ENCODE results near the gene SCAANT1. TPM values are rescaled to one million over a fixed set of nuclear protein-coding genes. Genes with fewer than 3 reads are reported as not detected.

Gene SCAANT1
- total RNA-seq, 1 donor, result not detected

DNA sequence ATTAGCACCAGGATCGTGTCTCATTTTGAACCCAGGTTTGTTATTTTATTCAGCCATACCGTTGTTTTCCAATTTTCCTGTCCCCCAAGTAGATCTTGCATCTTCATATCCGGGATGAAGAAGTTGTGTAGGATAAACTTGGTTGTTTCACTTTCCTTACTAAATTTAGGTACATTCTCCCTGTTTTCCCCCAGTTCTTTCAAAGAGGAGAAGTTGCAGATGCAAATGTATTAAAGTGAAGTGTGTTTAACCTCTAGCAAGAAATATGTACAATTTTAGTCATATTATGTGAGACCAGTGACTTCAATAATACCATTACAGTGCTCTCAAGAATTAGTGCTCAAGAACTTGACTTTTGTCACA lies 47.2 kb downstream of the SCAANT1 start:
- Histone ChIP-seq H3K9me3 (ENCODE audit: low read depth, low read length) (no peaks in the 10 kb centered on the region), H3K4me1 (ENCODE audit: insufficient read depth, low read length) (peaks cover 35% of the 10 kb centered on the region), H3K4me3 (ENCODE audit: low read length) (peak overlapping the region; percentile 87), H3K27me3 (ENCODE audit: insufficient read depth, low read length) (no peaks in the 10 kb centered on the region)

DNA sequence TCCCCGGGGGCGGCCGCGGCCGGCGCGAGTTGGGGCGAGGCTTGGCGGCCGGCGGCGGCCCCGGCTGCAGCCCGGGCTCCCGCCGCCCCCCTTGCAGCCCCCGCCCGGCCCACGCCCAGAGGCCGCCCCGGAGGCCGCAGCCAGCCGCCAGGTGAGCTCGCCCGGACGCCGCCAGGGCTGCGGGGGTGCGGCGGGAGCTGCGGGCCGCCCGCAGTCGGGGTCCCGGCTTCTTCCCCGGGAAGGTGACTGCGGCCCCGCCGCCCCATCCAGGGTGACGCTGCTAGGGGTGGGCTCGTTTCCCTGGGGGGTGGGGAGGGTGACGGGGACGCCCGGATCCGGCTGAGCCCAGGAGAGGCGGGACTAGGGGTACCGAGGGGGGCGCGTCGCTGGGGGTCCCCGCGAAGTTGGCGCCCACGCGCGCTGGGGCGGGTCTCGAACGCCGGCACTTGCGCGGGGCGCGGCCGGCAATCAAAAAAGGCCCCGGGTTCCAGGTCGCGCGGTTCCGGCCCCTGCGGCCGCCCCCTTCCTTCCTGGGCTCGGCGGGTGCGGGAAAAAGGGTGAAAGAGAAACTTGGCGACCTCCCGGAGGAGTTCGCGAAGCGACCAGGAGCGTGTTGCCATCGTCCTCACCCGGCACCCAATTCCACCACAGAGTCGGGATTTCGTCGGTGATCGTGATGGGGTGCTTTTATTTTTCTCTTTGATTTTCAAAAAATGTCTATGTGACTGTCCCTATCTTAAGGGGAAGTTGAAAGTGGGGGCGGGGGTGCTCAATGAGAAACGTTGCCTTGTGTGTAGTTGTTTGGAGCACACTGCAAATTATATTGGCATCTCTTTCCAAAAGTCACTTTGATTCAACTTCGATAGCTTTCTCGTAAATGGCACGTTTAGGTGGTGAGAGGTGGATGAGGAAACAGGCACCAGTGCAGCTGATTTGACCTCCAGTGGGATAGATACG lies 47.9 kb downstream of the SCAANT1 start:
- peak overlapping the region; percentile 87 for H3K4me3 ChIP-seq (ENCODE audit: low read length)
- peaks cover 35% of the 10 kb centered on the region for H3K4me1 ChIP-seq (ENCODE audit: insufficient read depth, low read length)

DNA sequence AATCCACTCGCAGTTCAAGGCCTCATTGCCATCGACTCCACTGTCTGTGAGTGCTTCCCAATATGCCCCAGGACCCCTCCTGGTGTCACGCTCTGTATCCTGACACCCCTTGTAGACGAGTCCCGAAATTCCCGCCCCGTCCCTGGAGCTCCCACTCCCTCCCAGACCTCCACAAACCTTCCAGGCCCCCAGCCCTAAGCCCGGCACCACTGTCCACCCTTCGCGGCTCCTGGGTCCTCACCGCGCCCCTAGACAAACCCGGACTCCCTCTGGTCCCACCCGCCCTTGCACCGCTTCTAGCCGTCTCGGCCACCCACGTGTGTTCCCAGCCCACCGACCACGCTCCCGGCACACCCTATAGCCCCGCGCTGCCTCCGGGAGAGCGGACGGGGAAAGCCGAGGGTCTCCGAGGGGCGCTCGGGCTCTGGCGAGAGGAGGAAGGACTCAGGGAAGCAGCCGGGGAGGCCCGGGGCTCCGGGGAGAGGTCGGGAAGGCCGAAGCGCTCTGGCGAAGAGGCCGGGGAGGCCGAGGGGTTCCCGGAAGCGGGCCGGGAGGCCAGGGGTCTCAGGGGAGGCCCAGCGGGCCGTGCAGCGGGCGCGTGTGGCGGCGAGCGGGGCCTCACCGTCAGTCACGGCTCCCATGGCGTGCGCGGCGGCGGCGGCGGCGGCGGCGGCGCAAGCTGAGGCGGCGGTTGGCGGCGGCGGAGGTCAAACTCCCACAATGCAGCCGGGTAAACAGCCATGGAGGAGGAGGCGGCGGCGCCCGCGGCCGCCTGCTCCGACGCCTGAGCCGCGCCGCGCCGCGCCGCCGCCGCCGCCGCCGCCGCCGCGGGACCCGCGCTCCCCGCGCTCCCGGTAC lies 48.8 kb downstream of the SCAANT1 start, which contains the start of the genes ATXN7 and THOC7:
Gene ATXN7, plus strand, starts transcription at position 718 of the 858 bp plus-strand sequence. CDS start 48,732 bp downstream, outside the sequence.
Gene THOC7, minus strand, starts transcription at position 656 of the 858 bp plus-strand sequence. Its CDS starts 15 bp downstream, at position 641.
- Histone ChIP-seq H3K27me3 (ENCODE audit: insufficient read depth, low read length) (no peaks in the 10 kb centered on the region), H3K9me3 (ENCODE audit: low read depth, low read length) (no peaks in the 10 kb centered on the region), H3K4me1 (ENCODE audit: insufficient read depth, low read length) (peaks cover 35% of the 10 kb centered on the region), H3K4me3 (ENCODE audit: low read length) (peak within 1 kb of the TSS; percentile 88)

More for the DNA sequence above, 47.9 kb downstream of the SCAANT1 start:
- Histone ChIP-seq H3K9me3 (ENCODE audit: low read depth, low read length) (no peaks in the 10 kb centered on the region), H3K27me3 (ENCODE audit: insufficient read depth, low read length) (no peaks in the 10 kb centered on the region)

DNA sequence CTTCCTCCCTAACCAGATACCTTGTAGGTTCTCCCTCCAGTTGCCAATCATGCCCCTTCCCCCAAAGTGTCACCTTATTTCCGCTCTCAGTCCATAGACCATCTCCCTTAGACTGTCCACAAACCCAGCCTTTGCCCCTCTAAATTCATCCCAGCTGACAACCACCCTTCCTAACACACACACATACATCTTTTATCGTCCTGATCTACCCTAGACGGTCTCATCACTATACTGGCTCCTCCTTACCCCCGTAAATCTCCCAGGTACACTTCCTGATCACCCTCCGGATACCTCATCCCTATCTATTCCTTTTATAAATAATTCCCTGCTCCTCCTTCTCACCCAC lies 49.4 kb downstream of the SCAANT1 start:
- Histone ChIP-seq H3K27me3 (ENCODE audit: insufficient read depth, low read length) (no peaks in the 10 kb centered on the region), H3K9me3 (ENCODE audit: low read depth, low read length) (no peaks in the 10 kb centered on the region), H3K4me1 (ENCODE audit: insufficient read depth, low read length) (peaks cover 33% of the 10 kb centered on the region), H3K4me3 (ENCODE audit: low read length) (peak overlapping the region; percentile 88)

Other genes with a start within 250 kb of the SCAANT1 start
- not detected for gene C3orf49, start 93.1 kb downstream of the SCAANT1 start, total RNA-seq
- 29.1 TPM for gene THOC7, start 48.6 kb downstream of the SCAANT1 start, total RNA-seq
- gene ATXN7, start 48.5 kb downstream of the SCAANT1 start, total RNA-seq, result 121 TPM
- 115 TPM for gene PSMD6, start 111.1 kb upstream of the SCAANT1 start, total RNA-seq

All from mononuclear cell (primary cell).